ENCODE results near the gene RRM1. TPM values are rescaled to one million over a fixed set of nuclear protein-coding genes. Genes with fewer than 3 reads are reported as not detected.

Gene RRM1
- total and polyA plus RNA-seq, 8 donors = 3.3 to 27.8 (median 17.8) TPM

DNA sequence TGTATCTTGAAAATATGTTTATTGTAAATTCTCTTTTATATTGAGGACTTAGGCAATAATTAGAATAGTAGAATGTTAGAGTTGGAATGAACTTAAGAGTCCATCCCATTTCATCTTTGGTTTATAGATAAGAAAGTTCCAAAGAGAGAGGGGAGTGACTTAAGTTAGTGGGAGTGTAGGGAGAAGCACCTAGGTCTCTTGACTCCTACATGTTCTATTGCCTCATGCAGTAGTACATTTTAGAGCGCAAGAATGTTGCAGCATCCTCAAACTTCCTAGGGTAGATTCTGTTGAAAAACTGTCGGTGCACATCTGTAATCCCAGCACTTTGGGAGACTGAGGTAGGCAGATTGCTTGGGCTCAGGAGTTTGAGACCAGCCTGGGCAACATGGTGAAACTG, 8.7 kb downstream of the RRM1 start:
- no peaks in the 10 kb centered on the region for H3K27me3 ChIP-seq
- H3K36me3 ChIP-seq = peaks cover 0 to 16% (median 3%) of the 10 kb centered on the region in 3 donors
- TF ChIP-seq, protein P1, sequence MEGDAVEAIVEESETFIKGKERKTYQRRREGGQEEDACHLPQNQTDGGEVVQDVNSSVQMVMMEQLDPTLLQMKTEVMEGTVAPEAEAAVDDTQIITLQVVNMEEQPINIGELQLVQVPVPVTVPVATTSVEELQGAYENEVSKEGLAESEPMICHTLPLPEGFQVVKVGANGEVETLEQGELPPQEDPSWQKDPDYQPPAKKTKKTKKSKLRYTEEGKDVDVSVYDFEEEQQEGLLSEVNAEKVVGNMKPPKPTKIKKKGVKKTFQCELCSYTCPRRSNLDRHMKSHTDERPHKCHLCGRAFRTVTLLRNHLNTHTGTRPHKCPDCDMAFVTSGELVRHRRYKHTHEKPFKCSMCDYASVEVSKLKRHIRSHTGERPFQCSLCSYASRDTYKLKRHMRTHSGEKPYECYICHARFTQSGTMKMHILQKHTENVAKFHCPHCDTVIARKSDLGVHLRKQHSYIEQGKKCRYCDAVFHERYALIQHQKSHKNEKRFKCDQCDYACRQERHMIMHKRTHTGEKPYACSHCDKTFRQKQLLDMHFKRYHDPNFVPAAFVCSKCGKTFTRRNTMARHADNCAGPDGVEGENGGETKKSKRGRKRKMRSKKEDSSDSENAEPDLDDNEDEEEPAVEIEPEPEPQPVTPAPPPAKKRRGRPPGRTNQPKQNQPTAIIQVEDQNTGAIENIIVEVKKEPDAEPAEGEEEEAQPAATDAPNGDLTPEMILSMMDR (IDR thresholded peaks at IDR 0.05) = no peak
- WGBS, 2 donors = 99 to 100% methylated on average over 2 of the region's 2 CpGs
- FAIRE-seq = no peak
- H3K4me1 ChIP-seq = peaks cover 0 to 4% (median 0%) of the 10 kb centered on the region in 3 donors
- ATAC-seq = no peak
- DNase-seq = no peak
- no peak overlapping the region for H3K27ac ChIP-seq
- H3K4me3 ChIP-seq = no peak overlapping the region
- no peaks in the 10 kb centered on the region for H3K9me3 ChIP-seq
- intact Hi-C loops (cut with DNase I) = no loop called here

DNA sequence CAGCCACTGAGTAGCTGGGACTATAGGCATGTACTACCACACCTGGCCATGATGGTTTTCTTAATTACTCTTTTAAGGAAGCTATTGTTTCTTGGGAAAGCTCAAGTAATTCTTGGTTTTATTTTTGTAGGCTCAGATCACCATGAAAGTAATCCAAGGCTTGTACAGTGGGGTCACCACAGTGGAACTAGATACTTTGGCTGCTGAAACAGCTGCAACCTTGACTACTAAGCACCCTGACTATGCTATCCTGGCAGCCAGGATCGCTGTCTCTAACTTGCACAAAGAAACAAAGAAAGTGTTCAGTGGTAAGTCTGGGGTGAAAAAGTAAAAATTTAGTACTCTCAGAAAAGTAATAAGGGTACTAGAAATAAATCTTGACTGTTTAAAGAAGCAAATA, 11.3 kb downstream of the RRM1 start:
- no peak overlapping the region for H3K4me3 ChIP-seq
- TF ChIP-seq, protein P1 (IDR thresholded peaks at IDR 0.05) = no peak
- H3K36me3 ChIP-seq = peaks cover 0 to 21% (median 3%) of the 10 kb centered on the region in 3 donors
- ATAC-seq (no peak), DNase-seq (no peak), FAIRE-seq (no peak)
- intact Hi-C loops (cut with DNase I) = no loop called here
- H3K27ac ChIP-seq = no peak overlapping the region
- H3K9me3 ChIP-seq = no peaks in the 10 kb centered on the region
- H3K4me1 ChIP-seq = peaks cover 0 to 4% (median 0%) of the 10 kb centered on the region in 3 donors
- H3K27me3 ChIP-seq = no peaks in the 10 kb centered on the region
- WGBS, 2 donors = 95% methylated on average over 1 of the region's 1 CpG

DNA sequence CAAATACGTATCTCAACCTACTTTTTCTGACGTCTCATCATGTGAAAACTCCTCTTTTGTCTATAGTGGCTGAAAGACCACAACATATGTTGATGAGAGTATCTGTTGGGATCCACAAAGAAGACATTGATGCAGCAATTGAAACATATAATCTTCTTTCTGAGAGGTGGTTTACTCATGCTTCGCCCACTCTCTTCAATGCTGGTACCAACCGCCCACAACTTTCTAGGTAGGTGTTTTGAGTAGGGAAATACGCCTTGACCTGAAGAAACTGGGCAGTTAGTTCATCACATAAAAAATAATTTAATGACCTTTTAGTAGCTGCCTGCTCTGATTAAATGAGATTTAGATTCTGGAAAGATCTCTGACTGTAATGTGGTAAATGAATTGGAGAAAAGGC, 17.2 kb downstream of the RRM1 start:
- FAIRE-seq (no peak), ATAC-seq (no peak), DNase-seq (no peak)
- peaks cover 0 to 44% (median 0%) of the 10 kb centered on the region in 3 donors for H3K36me3 ChIP-seq
- 78 to 79% methylated on average over 5 of the region's 5 CpGs for WGBS, 2 donors
- H3K4me1 ChIP-seq = no peaks in the 10 kb centered on the region
- no peak overlapping the region for H3K4me3 ChIP-seq
- intact Hi-C loops (cut with DNase I) = no loop called here
- no peaks in the 10 kb centered on the region for H3K9me3 ChIP-seq
- H3K27me3 ChIP-seq = no peaks in the 10 kb centered on the region
- TF ChIP-seq, protein P1 (IDR thresholded peaks at IDR 0.05) = no peak
- H3K27ac ChIP-seq = no peak overlapping the region

DNA sequence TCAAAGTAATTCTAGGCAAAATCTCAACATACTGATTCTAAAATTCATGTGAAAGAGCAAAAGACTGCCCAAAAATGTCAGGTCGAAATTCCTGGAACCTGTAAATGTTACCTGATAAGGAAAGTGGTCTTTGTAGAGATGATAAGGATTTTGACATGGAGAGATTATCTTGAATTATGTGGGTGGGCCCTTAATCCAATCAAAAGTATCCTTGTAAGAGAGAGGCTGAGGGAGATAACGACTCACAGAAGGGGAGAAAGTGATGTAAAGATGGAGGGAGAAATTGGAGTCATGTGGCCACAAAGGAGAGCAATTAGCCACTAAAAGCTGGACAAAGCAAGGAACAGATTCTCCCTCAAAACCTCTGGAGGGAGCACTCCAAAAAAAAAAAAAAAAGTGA, 20.5 kb downstream of the RRM1 start:
- Histone ChIP-seq H3K4me3 (no peak overlapping the region), H3K27ac (no peak overlapping the region), H3K27me3 (no peaks in the 10 kb centered on the region), H3K4me1 (no peaks in the 10 kb centered on the region), H3K36me3 (peaks cover 0 to 30% (median 0%) of the 10 kb centered on the region in 3 donors), H3K9me3 (no peaks in the 10 kb centered on the region)
- WGBS, 2 donors = 91 to 97% methylated on average over 2 of the region's 2 CpGs
- ATAC-seq (no peak), FAIRE-seq (no peak), DNase-seq (no peak)
- intact Hi-C loops (cut with DNase I) = no loop called here
- TF ChIP-seq, protein P1 (IDR thresholded peaks at IDR 0.05) = no peak

DNA sequence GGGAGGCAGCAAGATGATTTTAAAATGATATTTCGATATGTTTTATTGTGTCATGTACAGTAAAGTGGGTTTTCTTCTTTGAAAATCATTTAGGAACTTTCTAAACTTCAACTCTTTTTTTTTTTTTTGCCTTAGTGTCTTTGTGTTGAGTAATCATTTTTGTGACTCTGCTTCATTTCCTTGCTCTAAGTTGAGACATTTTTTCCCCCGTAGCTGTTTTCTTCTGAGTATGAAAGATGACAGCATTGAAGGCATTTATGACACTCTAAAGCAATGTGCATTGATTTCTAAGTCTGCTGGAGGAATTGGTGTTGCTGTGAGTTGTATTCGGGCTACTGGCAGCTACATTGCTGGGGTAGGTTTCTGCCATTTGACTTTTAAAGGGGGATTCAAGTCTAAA, 23.5 kb downstream of the RRM1 start:
- no peak for DNase-seq
- H3K4me3 ChIP-seq = no peak overlapping the region
- H3K27me3 ChIP-seq = no peaks in the 10 kb centered on the region
- intact Hi-C loops (cut with DNase I) = no loop called here
- FAIRE-seq = no peak
- no peak overlapping the region for H3K27ac ChIP-seq
- H3K36me3 ChIP-seq = peaks cover 0 to 33% (median 0%) of the 10 kb centered on the region in 3 donors
- H3K4me1 ChIP-seq = no peaks in the 10 kb centered on the region
- ATAC-seq = no peak
- TF ChIP-seq, protein P1 (IDR thresholded peaks at IDR 0.05) = no peak
- 75 to 84% methylated on average over 3 of the region's 3 CpGs for WGBS, 2 donors
- H3K9me3 ChIP-seq = no peaks in the 10 kb centered on the region
